ENCODE results near the gene CTF1. TPM values are rescaled to one million over a fixed set of nuclear protein-coding genes. Genes with fewer than 3 reads are reported as not detected.
A peak's percentile ranks its signal among the peaks of the same experiment; 100 is the strongest.

The CTF1 gene
- total and polyA plus RNA-seq, 10 of the 15 experiments (the other 5 are each of a cell fraction or from before 2014, with no cell fraction given), result 0.04 to 0.46 (median 0.11) TPM; not detected in 3

DNA sequence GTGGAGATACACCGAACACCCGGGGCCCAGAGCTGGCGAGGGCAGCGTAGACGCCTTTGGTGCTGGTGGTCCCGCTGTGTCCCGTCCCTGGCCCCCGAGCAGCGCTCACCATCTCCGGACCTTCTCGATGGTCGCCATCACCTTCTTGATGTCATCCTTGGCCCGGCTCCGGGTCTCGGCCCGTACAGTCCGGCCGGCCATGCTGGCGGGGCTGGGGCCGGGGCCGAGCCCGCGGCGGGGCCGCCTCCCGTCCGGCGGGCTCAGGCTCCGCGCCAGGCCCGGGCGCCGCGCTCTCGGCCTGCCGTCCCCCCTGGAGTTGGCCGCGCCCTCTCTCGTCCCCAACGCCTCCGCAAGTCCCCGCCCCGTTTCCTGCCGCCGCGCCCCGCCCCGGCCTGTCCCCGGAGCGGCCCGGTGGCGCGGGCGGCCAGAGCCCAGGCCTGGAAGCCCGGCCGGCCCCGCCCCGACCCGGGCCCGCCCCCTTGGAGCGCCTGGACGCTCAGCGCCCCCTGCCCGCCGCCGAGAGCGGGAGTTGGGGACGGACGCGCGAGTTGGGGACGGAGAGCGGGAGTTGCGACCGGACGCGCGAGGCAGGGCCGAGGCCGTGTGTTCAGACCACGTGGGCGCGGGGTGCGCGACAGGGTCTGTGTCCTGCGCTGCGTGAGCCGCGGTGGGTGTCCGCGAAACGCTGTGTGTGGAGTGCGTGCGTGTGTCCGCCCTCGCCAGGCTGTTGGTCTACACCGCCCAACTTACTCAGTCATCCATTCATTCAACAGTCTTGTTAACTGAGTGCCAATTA is 2.5 kb upstream of the CTF1 start, which contains the start of gene BCL7C (continued):
- TF ChIP-seq, protein P1, sequence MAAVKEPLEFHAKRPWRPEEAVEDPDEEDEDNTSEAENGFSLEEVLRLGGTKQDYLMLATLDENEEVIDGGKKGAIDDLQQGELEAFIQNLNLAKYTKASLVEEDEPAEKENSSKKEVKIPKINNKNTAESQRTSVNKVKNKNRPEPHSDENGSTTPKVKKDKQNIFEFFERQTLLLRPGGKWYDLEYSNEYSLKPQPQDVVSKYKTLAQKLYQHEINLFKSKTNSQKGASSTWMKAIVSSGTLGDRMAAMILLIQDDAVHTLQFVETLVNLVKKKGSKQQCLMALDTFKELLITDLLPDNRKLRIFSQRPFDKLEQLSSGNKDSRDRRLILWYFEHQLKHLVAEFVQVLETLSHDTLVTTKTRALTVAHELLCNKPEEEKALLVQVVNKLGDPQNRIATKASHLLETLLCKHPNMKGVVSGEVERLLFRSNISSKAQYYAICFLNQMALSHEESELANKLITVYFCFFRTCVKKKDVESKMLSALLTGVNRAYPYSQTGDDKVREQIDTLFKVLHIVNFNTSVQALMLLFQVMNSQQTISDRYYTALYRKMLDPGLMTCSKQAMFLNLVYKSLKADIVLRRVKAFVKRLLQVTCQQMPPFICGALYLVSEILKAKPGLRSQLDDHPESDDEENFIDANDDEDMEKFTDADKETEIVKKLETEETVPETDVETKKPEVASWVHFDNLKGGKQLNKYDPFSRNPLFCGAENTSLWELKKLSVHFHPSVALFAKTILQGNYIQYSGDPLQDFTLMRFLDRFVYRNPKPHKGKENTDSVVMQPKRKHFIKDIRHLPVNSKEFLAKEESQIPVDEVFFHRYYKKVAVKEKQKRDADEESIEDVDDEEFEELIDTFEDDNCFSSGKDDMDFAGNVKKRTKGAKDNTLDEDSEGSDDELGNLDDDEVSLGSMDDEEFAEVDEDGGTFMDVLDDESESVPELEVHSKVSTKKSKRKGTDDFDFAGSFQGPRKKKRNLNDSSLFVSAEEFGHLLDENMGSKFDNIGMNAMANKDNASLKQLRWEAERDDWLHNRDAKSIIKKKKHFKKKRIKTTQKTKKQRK (IDR thresholded peaks at IDR 0.05; ENCODE audit: low read depth, low read length), result no peak
- TF ChIP-seq SMARCA5 (IDR thresholded peaks at IDR 0.05) (peak; percentile 48; the same call in 1 of the 2 replicates), EGR1 (IDR thresholded peaks at IDR 0.05; ENCODE audit: borderline replicate concordance in 1 of 2, low read depth in 2 of 2, low read length in 2 of 2) (peak in 1 of 2 experiments; percentile 90; a peak in 2 of 3 replicates), NR2F1 (conservative IDR thresholded peaks at IDR 0.05) (0 out of 2 replicates have a peak, but pooled peaks have one; percentile 59), ZNF217 (IDR thresholded peaks at IDR 0.05) (no peak), RAD21 (IDR thresholded peaks at IDR 0.05; ENCODE audit: insufficient read depth, low read depth, low read length) (peak; percentile 45), DPF2 (IDR thresholded peaks at IDR 0.05) (0 out of 2 replicates have a peak, but pooled peaks have one; percentile 17)
- TF ChIP-seq, protein P2, sequence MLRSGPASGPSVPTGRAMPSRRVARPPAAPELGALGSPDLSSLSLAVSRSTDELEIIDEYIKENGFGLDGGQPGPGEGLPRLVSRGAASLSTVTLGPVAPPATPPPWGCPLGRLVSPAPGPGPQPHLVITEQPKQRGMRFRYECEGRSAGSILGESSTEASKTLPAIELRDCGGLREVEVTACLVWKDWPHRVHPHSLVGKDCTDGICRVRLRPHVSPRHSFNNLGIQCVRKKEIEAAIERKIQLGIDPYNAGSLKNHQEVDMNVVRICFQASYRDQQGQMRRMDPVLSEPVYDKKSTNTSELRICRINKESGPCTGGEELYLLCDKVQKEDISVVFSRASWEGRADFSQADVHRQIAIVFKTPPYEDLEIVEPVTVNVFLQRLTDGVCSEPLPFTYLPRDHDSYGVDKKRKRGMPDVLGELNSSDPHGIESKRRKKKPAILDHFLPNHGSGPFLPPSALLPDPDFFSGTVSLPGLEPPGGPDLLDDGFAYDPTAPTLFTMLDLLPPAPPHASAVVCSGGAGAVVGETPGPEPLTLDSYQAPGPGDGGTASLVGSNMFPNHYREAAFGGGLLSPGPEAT (IDR thresholded peaks at IDR 0.05; ENCODE audit: low read depth), result no peak
- TF ChIP-seq, protein P3, sequence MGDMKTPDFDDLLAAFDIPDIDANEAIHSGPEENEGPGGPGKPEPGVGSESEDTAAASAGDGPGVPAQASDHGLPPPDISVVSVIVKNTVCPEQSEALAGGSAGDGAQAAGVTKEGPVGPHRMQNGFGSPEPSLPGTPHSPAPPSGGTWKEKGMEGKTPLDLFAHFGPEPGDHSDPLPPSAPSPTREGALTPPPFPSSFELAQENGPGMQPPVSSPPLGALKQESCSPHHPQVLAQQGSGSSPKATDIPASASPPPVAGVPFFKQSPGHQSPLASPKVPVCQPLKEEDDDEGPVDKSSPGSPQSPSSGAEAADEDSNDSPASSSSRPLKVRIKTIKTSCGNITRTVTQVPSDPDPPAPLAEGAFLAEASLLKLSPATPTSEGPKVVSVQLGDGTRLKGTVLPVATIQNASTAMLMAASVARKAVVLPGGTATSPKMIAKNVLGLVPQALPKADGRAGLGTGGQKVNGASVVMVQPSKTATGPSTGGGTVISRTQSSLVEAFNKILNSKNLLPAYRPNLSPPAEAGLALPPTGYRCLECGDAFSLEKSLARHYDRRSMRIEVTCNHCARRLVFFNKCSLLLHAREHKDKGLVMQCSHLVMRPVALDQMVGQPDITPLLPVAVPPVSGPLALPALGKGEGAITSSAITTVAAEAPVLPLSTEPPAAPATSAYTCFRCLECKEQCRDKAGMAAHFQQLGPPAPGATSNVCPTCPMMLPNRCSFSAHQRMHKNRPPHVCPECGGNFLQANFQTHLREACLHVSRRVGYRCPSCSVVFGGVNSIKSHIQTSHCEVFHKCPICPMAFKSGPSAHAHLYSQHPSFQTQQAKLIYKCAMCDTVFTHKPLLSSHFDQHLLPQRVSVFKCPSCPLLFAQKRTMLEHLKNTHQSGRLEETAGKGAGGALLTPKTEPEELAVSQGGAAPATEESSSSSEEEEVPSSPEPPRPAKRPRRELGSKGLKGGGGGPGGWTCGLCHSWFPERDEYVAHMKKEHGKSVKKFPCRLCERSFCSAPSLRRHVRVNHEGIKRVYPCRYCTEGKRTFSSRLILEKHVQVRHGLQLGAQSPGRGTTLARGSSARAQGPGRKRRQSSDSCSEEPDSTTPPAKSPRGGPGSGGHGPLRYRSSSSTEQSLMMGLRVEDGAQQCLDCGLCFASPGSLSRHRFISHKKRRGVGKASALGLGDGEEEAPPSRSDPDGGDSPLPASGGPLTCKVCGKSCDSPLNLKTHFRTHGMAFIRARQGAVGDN (IDR thresholded peaks at IDR 0.05), result peak; percentile 91; the same call in 1 of the 2 replicates
- TF ChIP-seq, protein P4, sequence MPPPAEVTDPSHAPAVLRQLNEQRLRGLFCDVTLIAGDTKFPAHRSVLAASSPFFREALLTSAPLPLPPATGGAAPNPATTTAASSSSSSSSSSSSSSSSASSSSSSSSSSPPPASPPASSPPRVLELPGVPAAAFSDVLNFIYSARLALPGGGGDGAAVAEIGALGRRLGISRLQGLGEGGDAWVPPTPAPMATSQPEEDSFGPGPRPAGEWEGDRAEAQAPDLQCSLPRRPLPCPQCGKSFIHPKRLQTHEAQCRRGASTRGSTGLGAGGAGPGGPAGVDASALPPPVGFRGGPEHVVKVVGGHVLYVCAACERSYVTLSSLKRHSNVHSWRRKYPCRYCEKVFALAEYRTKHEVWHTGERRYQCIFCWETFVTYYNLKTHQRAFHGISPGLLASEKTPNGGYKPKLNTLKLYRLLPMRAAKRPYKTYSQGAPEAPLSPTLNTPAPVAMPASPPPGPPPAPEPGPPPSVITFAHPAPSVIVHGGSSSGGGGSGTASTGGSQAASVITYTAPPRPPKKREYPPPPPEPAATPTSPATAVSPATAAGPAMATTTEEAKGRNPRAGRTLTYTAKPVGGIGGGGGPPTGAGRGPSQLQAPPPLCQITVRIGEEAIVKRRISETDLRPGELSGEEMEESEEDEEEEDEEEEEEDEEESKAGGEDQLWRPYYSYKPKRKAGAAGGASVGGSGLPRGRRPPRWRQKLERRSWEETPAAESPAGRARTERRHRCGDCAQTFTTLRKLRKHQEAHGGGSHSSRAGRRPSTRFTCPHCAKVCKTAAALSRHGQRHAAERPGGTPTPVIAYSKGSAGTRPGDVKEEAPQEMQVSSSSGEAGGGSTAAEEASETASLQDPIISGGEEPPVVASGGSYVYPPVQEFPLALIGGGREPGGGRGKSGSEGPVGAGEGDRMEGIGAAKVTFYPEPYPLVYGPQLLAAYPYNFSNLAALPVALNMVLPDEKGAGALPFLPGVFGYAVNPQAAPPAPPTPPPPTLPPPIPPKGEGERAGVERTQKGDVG (CRISPR knock-in tag; IDR thresholded peaks at IDR 0.05), result no peak

All from GM12878 (cell line).